K562 (cell line): Measurements from ENCODE around the gene CCDC160. TPM values are rescaled to one million over a fixed set of nuclear protein-coding genes. Genes with fewer than 3 reads are reported as not detected.

Source experiments
- ATAC-seq: fragments of 200-7000 bp; cut with Tn5 transposase; 3 replicates; pipeline ENCODE4 v1.9.1; 2020; ENCODE audit warnings: moderate library complexity
- BruUV-seq: library from RNA; stranded (reverse); fragments of 400-500 nt; replicated peaks from 2 replicates; lab custom pipeline; 2021; lab: Mats Ljungman, UMichigan
- CTCF ChIA-PET: fragments of 300-600 bp; formaldehyde crosslinking; extraction: SDS; loops from one replicate; lab custom pipeline; 2021; ENCODE audit warnings: low intra/inter-chr PET ratio; lab: Yijun Ruan, JAX
- POLR2A ChIA-PET: fragments of 300-600, 350-650 bp; sonication (Branson Sonifier 250); formaldehyde crosslinking; extraction: SDS; loops from one replicate; lab custom pipeline; 2021; ENCODE audit warnings: antibody characterized with exemption, inconsistent platforms; lab: Yijun Ruan, JAX
- DNase-seq, 4 experiments: peaks; one replicate each; pipeline versions ENCODE4 v3.0.0 to v3.0.0-alpha.2; 2011 to 2018; ENCODE audit warnings: low spot score in 3 of 4, mixed read lengths in 3 of 4; ENCODE audit errors: extremely low read depth in 1 of 4
- FAIRE-seq: peaks from 2 replicates; lab custom pipeline; 2011; peaks lifted over from hg19 to GRCh38; lab: Jason Lieb, UNC
- H2AFZ ChIP-seq: 2 replicates; pipeline ENCODE4 v1.6.0; 2011; ENCODE audit warnings: low read depth, low read length, control low read depth, inconsistent platforms
- H3K27ac ChIP-seq: fragments of 200-600 bp; 3 replicates; pipeline ENCODE4 v1.8.0; 2011; ENCODE audit warnings: low read depth, mild to moderate bottlenecking, control low read depth, inconsistent platforms, low read length, moderate library complexity, mixed read lengths; ENCODE audit errors: extremely low read depth
- H3K27me3 ChIP-seq, 2 experiments: fragments of 300-600 bp in 1 of 2; 2 replicates in 1 of 2; 3 replicates in 1 of 2; pipeline versions ENCODE4 v1.6.0 to v1.8.0; 2011; ENCODE audit warnings: inconsistent platforms in 2 of 2, low read length in 2 of 2, mild to moderate bottlenecking in 1 of 2, mixed read lengths in 1 of 2, moderate library complexity in 1 of 2; ENCODE audit not compliant: control insufficient read depth in 2 of 2, insufficient read depth in 2 of 2
- H3K36me3 ChIP-seq: fragments of 300-600 bp; 3 replicates; pipeline ENCODE4 v1.8.0; 2011; ENCODE audit warnings: mild to moderate bottlenecking, low read length, inconsistent platforms; ENCODE audit not compliant: control insufficient read depth, insufficient read depth
- H3K4me1 ChIP-seq, 2 experiments: fragments of 200-600 bp in 1 of 2; replicated peaks in 1 of 2; 2 replicates in 1 of 2; 3 replicates in 1 of 2; pipeline versions ENCODE4 v1.5.1 to v1.8.0; 2011; ENCODE audit warnings: inconsistent platforms in 2 of 2, low read length in 2 of 2, mild to moderate bottlenecking in 1 of 2, mixed read lengths in 1 of 2, moderate library complexity in 1 of 2; ENCODE audit not compliant: control insufficient read depth in 2 of 2, insufficient read depth in 2 of 2
- H3K4me2 ChIP-seq: 2 replicates; pipeline ENCODE4 v1.6.1; 2011; ENCODE audit warnings: low read length, control low read depth, inconsistent platforms, mixed read lengths; ENCODE audit not compliant: insufficient read depth
- H3K4me3 ChIP-seq: fragments of 200-600 bp; sonication (generic), shearing (Covaris generic); 2 replicates; pipeline ENCODE4 v1.5.1; 2016; ENCODE audit warnings: control low read depth, inconsistent platforms
- H3K79me2 ChIP-seq: fragments of 200-600 bp; 3 replicates; pipeline ENCODE4 v1.8.0; 2011; ENCODE audit warnings: low read length, inconsistent platforms; ENCODE audit not compliant: control insufficient read depth, insufficient read depth
- H3K9ac ChIP-seq, 2 experiments: 2 replicates each; pipeline versions ENCODE4 v1.6.0 to v1.6.1; 2011; ENCODE audit warnings: low read depth in 2 of 2, low read length in 2 of 2, control low read depth in 1 of 2, inconsistent platforms in 1 of 2, mild to moderate bottlenecking in 1 of 2, mixed read lengths in 1 of 2; ENCODE audit not compliant: insufficient read depth in 1 of 2
- H3K9me1 ChIP-seq: one replicate; pipeline ENCODE4 v1.6.0; 2011; ENCODE audit warnings: inconsistent platforms, mild to moderate bottlenecking, low read length, moderate library complexity; ENCODE audit not compliant: control insufficient read depth, insufficient read depth
- H3K9me3 ChIP-seq: replicated peaks from 2 replicates; pipeline ENCODE4 v1.5.1; 2011; ENCODE audit warnings: low read depth, low read length, inconsistent platforms; ENCODE audit not compliant: control insufficient read depth, insufficient read depth
- H4K20me1 ChIP-seq: replicated peaks from 2 replicates; pipeline ENCODE4 v1.6.1; 2011; ENCODE audit warnings: low read length, inconsistent platforms, mixed read lengths; ENCODE audit not compliant: control insufficient read depth, insufficient read depth
- ARID3A ChIP-seq: IDR thresholded peaks from 2 replicates; pipeline ENCODE4 v1.6.1; 2012; ENCODE audit warnings: low read depth, low read length, improper control_type of control experiment, borderline replicate concordance
- CREM ChIP-seq: IDR thresholded peaks from 2 replicates; pipeline ENCODE4 v1.6.1; 2014; ENCODE audit warnings: antibody characterized with exemption, low read depth
- EP300 ChIP-seq: IDR thresholded peaks from 2 replicates; pipeline ENCODE4 v1.6.1; 2012; ENCODE audit warnings: low read length, improper control_type of control experiment
- HNRNPLL ChIP-seq: fragments of 200-400 bp; formaldehyde crosslinking; IDR thresholded peaks from 2 replicates; pipeline ENCODE4 v1.6.1; 2017; ENCODE audit warnings: low read length, low read depth, mild to moderate bottlenecking; ENCODE audit not compliant: poor library complexity, severe bottlenecking
- MAFK ChIP-seq: IDR thresholded peaks from 2 replicates; pipeline ENCODE4 v1.6.1; 2011; ENCODE audit warnings: low read length, improper control_type of control experiment
- MNT ChIP-seq, 2 experiments: fragments of 450-650 bp; conservative IDR thresholded peaks; 2 replicates each; pipeline ENCODE4 v1.6.1; 2017; ENCODE audit warnings: mild to moderate bottlenecking in 2 of 2, moderate library complexity in 2 of 2
- POLR2H ChIP-seq: IDR thresholded peaks from 2 replicates; pipeline ENCODE4 v1.6.1; 2016; ENCODE audit warnings: missing genetic modification characterization, low read depth, mild to moderate bottlenecking, control low read depth, missing compliant biosample characterization, moderate library complexity
- RNF2 ChIP-seq: sonication (generic); IDR thresholded peaks from 2 replicates; pipeline ENCODE4 v1.6.1; 2016
- ZNF316 ChIP-seq: fragments of 450-650 bp; IDR thresholded peaks from 2 replicates; pipeline ENCODE4 v1.6.1; 2016
- ZNF551 ChIP-seq: fragments of 250-450 bp; sonication (Bioruptor Pico); IDR thresholded peaks from 2 replicates; pipeline ENCODE4 v1.5.0; 2021; ENCODE audit warnings: mild to moderate bottlenecking, moderate library complexity
- in situ Hi-C: fragments of 300-500 bp; cut with MboI; formaldehyde crosslinking; loops from 4 replicates; pipeline ENCODE4 v1.15.0; 2018; ENCODE audit warnings: inconsistent platforms, mixed read lengths
- intact Hi-C: fragments of 100-400 bp; cut with micrococcal nuclease; formaldehyde crosslinking; loops from 2 replicates; pipeline ENCODE4 v1.14.2; 2022
- polyA plus RNA-seq, 8 experiments: library from polyadenylated mRNA; depleted of rRNA in 4 of 8; stranded (reverse) in 5 of 8; unstranded in 3 of 8; fragments of >200 nt; fragmentation: Nextera tagmentation in 2 of 8; fragmentation: Illumina TruSeq in 1 of 8; extraction: Ambion mirVana in 2 of 8; extraction: Trizol in 1 of 8; gene quantifications; 2 replicates each; pipeline versions ENCODE4 v1.2.1 to v1.2.3, GENCODE V29; 2011 to 2014; ENCODE audit warnings: inconsistent platforms in 1 of 8, missing spikeins in 1 of 8
- total RNA-seq, 7 experiments: library from RNA; depleted of rRNA in 6 of 7; stranded (reverse); fragments of >200 nt in 6 of 7; fragmentation: Illumina TruSeq in 2 of 7; extraction: Trizol in 2 of 7; gene quantifications; 2 replicates each; pipeline versions ENCODE4 v1.2.1 to v1.2.3, GENCODE V29; 2011 to 2021; ENCODE audit warnings: low replicate concordance in 1 of 7
- TF ChIP-seq, protein P1 (sequence below): fragments of 450-650 bp; IDR thresholded peaks from 2 replicates; pipeline ENCODE4 v1.7.1; 2018; ENCODE audit warnings: mild to moderate bottlenecking, low read depth; ENCODE audit not compliant: partially characterized antibody
- TF ChIP-seq, protein P2 (sequence below), 3 experiments: IDR thresholded peaks in 2 of 3; conservative IDR thresholded peaks in 1 of 3; 2 replicates each; pipeline ENCODE4 v1.5.1; 2011 to 2012; ENCODE audit warnings: low read length in 3 of 3, mild to moderate bottlenecking in 3 of 3, control low read depth in 2 of 3, improper control_type of control experiment in 1 of 3, inconsistent platforms in 1 of 3, low read depth in 1 of 3, mixed read lengths in 1 of 3, moderate library complexity in 1 of 3; ENCODE audit not compliant: insufficient read depth in 2 of 3
- TF ChIP-seq, protein P3 (sequence below): sonication (generic); formaldehyde crosslinking; IDR thresholded peaks from 2 replicates; pipeline ENCODE4 v1.8.1; 2022; ENCODE audit warnings: missing genetic modification reagents

Gene CCDC160
- total and polyA plus RNA-seq, 9 of the 15 experiments (the other 6 are each of a cell fraction or from before 2014, with no cell fraction given), result not detected

GRCh38 chrX:134294548-134294947, 57.6 kb downstream of the CCDC160 start:
- ChIA-PET CTCF (no interaction called here), POLR2A (interaction anchor here (1.0 kb wide), 1 partner anchor 17 kb away, joined by 3 read pairs; no protein-coding TSS in a partner anchor)
- Histone ChIP-seq H3K36me3 (no peaks in the 10 kb centered on the region), H3K9me3 (no peaks in the 10 kb centered on the region), H3K4me1 (no peaks in the 10 kb centered on the region), H4K20me1 (no peaks in the 10 kb centered on the region), H3K27ac (no peak overlapping the region), H3K4me3 (no peak overlapping the region), H3K79me2 (no peaks in the 10 kb centered on the region), H3K27me3 (no peaks in the 10 kb centered on the region), H3K9me1 (no peaks in the 10 kb centered on the region), H2AFZ (no peak overlapping the region), H3K4me2 (no peak overlapping the region), H3K9ac (no peak overlapping the region)
- no TSS peak for BruUV-seq
- DNase-seq (peak in 3 of 4 experiments; percentile 5 to 9 (median 7)), FAIRE-seq (no peak), ATAC-seq (no peak)
- in situ Hi-C loops, result no loop called here
- intact Hi-C loops, result no loop called here
- no peak for TF ChIP-seq ZNF551 (CRISPR knock-in tag)
- no peak for TF ChIP-seq MAFK
- no peak for TF ChIP-seq HNRNPLL
- no peak for TF ChIP-seq ZNF316
- no peak for TF ChIP-seq EP300
- no peak for TF ChIP-seq CREM
- peak; percentile 36; the same call in 1 of the 2 replicates for TF ChIP-seq ARID3A
- TF ChIP-seq MNT (conservative IDR thresholded peaks at IDR 0.05), result no peak
- TF ChIP-seq, protein P1, sequence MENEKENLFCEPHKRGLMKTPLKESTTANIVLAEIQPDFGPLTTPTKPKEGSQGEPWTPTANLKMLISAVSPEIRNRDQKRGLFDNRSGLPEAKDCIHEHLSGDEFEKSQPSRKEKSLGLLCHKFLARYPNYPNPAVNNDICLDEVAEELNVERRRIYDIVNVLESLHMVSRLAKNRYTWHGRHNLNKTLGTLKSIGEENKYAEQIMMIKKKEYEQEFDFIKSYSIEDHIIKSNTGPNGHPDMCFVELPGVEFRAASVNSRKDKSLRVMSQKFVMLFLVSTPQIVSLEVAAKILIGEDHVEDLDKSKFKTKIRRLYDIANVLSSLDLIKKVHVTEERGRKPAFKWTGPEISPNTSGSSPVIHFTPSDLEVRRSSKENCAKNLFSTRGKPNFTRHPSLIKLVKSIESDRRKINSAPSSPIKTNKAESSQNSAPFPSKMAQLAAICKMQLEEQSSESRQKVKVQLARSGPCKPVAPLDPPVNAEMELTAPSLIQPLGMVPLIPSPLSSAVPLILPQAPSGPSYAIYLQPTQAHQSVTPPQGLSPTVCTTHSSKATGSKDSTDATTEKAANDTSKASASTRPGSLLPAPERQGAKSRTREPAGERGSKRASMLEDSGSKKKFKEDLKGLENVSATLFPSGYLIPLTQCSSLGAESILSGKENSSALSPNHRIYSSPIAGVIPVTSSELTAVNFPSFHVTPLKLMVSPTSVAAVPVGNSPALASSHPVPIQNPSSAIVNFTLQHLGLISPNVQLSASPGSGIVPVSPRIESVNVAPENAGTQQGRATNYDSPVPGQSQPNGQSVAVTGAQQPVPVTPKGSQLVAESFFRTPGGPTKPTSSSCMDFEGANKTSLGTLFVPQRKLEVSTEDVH, result no peak
- TF ChIP-seq POLR2H (tag), result no peak
- no peak for TF ChIP-seq RNF2
- TF ChIP-seq, protein P2, sequence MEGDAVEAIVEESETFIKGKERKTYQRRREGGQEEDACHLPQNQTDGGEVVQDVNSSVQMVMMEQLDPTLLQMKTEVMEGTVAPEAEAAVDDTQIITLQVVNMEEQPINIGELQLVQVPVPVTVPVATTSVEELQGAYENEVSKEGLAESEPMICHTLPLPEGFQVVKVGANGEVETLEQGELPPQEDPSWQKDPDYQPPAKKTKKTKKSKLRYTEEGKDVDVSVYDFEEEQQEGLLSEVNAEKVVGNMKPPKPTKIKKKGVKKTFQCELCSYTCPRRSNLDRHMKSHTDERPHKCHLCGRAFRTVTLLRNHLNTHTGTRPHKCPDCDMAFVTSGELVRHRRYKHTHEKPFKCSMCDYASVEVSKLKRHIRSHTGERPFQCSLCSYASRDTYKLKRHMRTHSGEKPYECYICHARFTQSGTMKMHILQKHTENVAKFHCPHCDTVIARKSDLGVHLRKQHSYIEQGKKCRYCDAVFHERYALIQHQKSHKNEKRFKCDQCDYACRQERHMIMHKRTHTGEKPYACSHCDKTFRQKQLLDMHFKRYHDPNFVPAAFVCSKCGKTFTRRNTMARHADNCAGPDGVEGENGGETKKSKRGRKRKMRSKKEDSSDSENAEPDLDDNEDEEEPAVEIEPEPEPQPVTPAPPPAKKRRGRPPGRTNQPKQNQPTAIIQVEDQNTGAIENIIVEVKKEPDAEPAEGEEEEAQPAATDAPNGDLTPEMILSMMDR (IDR thresholded peaks at IDR 0.05 in 2 of 3, conservative IDR thresholded peaks at IDR 0.05 in 1 of 3; ENCODE audit: insufficient read depth in 2 of 3, low read depth in 1 of 3, low read length in 3 of 3), result peak in 2 of 3 experiments; percentile 17 to 32; a peak in 2 of 6 replicates
- TF ChIP-seq, protein P3, sequence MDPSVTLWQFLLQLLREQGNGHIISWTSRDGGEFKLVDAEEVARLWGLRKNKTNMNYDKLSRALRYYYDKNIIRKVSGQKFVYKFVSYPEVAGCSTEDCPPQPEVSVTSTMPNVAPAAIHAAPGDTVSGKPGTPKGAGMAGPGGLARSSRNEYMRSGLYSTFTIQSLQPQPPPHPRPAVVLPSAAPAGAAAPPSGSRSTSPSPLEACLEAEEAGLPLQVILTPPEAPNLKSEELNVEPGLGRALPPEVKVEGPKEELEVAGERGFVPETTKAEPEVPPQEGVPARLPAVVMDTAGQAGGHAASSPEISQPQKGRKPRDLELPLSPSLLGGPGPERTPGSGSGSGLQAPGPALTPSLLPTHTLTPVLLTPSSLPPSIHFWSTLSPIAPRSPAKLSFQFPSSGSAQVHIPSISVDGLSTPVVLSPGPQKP (CRISPR knock-in tag), result no peak
